T-helper 1 cell (primary cell): Measurements from ENCODE around the gene MAGEB3.
"Not testable (repeated sequence)": the region's sequence is repeated elsewhere in the genome, so short reads cannot be mapped to it uniquely, and the experiment has no call there.

Experiments
- DNase-seq, 5 donors: peaks; one replicate each; pipeline ENCODE4 v3.0.0-alpha.2; 2012 to 2020
- total RNA-seq, 4 donors: gene quantifications; one replicate each; lab custom pipeline; 2026; lab: John Stamatoyannopoulos, UW

The MAGEB3 gene, protein sequence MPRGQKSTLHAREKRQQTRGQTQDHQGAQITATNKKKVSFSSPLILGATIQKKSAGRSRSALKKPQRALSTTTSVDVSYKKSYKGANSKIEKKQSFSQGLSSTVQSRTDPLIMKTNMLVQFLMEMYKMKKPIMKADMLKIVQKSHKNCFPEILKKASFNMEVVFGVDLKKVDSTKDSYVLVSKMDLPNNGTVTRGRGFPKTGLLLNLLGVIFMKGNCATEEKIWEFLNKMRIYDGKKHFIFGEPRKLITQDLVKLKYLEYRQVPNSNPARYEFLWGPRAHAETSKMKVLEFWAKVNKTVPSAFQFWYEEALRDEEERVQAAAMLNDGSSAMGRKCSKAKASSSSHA
- 0 reads per million in 4 donors for total RNA-seq

GRCh38 chrX:30230395-30230794 is at the start of gene MAGEB3:
Gene MAGEB3, plus strand, starts transcription at chrX:30230657. Its CDS starts 5,268 bp downstream, at chrX:30235925.
- DNase-seq: no peak

DNA sequence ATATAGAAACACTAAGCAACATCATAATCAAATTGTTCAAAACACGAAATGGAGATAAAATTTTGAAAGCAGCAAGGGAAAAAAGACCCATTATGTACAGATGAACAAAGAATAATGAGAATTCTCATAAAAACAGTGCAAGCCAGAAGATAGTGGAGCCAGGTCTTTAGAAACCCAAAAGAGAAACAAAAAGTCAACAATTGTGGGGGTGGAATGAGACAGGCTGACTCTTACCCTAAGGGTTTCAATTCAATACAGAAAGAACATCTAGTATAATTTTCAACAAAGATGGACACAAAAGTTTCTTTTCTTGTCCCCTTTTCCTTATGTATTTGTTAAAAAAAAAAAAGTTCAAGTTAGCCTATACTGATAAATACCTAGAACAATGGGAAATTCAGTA is 49.1 kb upstream of the MAGEB3 start:
- DNase-seq: no peak

- no peak for DNase-seq
Observed at GRCh38 chrX:30183554-30183953, 46.9 kb upstream of the MAGEB3 start.

GRCh38 chrX:30190426-30190825 is 40.0 kb upstream of the MAGEB3 start:
- no peak for DNase-seq

- DNase-seq: not testable (repeated sequence)
Observed at GRCh38 chrX:30193910-30194309, 36.5 kb upstream of the MAGEB3 start.

GRCh38 chrX:30196322-30196721 is 34.1 kb upstream of the MAGEB3 start:
- DNase-seq: no peak

DNA sequence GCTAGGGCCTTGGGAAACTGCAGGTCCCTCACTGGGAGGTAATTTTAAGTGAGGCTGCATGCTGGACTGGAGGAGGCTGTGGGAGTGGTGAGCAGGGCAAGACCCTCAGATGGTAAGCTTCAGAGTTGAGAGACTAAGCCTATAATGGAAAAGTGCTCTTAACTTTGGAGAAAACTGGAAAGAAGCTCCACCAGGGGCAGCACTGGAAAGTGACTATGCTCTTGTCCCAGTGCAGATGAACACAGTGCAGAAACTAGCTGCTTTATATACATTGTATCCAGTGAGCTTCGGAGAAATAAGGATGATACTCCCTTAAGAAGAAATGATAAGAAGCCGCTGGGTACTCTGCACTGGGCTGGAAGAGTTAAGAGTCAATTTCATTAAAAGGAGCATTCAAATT is 18.3 kb upstream of the MAGEB3 start:
- DNase-seq: no peak

- DNase-seq: no peak
Observed at GRCh38 chrX:30215357-30215843, 15.1 kb upstream of the MAGEB3 start, which contains the start of gene MAGEB2. Gene MAGEB2, plus strand, starts transcription at chrX:30215563. Its CDS starts 3,018 bp downstream, at chrX:30218581.

DNA sequence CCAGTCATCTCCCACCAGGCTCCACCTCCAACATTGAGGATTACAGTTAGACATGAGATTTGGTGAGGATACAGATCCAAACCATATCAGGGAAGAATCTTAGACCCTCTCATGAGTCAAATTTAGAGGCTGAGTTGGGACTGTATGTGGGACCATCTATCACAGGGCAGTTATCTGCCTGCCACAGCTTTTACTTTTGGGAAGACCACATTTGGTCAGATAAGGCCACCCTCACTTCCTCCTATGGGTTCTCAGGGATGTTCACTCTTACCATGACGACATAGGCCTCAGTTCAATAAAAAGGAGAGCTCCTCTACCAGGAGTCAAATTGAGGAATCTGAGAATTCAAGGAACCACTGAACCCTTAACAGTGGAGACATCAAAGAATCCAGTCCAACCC is 13.0 kb upstream of the MAGEB3 start:
- DNase-seq: no peak

GRCh38 chrX:30219372-30219771 is 11.1 kb upstream of the MAGEB3 start:
- no peak for DNase-seq

GRCh38 chrX:30220661-30221060 is 9.8 kb upstream of the MAGEB3 start:
- no peak for DNase-seq

GRCh38 chrX:30224536-30224935 is 5.9 kb upstream of the MAGEB3 start:
- no peak for DNase-seq

DNA sequence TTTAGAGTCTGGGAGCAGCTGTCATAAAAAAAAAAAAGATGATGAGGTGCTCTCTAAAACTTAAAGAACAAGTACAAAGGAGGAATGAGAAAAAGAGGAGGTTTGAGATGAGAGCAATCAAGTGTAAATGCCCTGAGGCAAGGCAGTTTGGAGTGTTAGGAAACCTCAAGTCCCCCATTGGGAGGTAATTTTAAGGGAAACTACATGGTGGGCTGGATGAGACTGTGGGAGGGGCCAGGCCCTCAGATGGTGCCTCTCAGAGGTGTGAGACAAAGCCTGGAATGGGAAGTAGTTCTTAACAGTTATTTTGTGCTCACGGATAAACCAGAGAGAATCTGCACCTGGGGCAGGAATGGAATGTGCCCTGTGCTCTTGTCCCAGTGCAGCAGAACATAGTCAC is 1.9 kb upstream of the MAGEB3 start:
- DNase-seq: no peak

DNA sequence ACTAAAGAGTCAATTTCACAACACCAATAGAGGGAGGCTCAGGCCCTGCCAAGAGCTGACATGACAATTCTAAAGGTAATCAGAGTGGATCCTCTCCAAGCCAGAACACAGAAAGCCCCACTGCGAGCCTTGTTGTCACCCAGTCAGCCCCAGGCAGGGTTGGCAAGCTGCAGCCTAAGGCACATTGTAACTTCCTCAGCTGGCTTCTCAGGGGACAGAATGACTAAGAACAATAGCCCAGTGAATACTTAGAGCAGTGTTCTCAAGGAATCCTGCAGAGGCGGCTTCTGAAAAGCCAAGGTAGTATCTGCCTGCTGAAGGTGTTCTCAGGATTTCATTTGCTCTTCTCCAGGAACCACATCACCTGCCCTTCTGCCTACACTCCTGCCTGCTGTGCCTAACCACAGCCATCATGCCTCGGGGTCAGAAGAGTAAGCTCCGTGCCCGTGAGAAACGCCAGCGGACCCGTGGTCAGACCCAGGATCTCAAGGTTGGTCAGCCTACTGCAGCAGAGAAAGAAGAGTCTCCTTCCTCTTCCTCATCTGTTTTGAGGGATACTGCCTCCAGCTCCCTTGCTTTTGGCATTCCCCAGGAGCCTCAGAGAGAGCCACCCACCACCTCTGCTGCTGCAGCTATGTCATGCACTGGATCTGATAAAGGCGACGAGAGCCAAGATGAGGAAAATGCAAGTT is 11.4 kb downstream of the MAGEB3 start, which contains the start of gene MAGEB4:
TSS of gene MAGEB4 (plus strand) at position 277 of the 692 bp plus-strand sequence. CDS start at position 413, 136 bp downstream.
- DNase-seq: no peak

GRCh38 chrX:30246769-30247489 is 16.5 kb downstream of the MAGEB3 start, which contains the start of gene MAGEB1:
Gene MAGEB1, plus strand, starts transcription at chrX:30247146. Its CDS starts 3,348 bp downstream, at chrX:30250494.
- DNase-seq: no peak

DNA sequence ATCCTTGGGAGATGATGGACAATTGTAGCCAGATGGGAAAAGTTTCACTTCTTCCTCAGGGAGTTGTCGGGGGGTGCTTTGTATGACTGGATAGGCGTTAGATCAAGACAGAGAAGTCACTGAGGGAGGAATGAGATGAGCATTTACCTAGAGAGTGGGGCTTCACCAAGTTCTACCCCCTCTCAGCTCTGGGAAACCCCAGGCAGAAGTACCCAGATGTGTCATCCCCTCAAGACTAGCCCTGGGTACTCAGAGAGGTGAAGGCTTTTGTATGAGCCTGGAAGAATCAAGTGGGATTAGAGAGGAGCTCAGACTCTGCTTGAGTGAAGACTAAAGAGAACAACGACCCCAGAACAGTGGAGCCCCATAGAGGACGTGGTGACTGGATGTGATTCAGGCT is 18.4 kb downstream of the MAGEB3 start:
- no peak for DNase-seq

DNA sequence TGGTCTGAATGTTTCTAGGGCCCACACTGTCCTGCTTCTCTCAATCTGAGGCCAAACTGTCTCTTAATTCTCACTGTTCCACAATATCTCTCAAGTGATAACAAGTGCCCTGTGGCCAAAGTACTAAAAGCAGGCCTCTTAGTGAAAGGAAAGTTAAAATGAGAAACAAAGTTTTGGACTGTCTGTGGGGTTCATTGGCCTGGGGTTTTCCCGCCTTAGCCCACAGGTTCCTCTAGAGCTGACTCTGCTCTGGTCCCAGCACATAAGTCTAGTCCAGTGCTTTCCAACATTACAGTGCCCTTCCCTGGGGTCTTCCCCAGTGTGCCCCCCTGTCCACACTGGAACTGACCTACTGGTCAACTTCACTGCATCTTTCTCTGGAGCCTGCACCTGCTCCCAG is 22.8 kb downstream of the MAGEB3 start:
- DNase-seq: no peak

GRCh38 chrX:30259927-30260326 is 29.5 kb downstream of the MAGEB3 start:
- no peak for DNase-seq

DNA sequence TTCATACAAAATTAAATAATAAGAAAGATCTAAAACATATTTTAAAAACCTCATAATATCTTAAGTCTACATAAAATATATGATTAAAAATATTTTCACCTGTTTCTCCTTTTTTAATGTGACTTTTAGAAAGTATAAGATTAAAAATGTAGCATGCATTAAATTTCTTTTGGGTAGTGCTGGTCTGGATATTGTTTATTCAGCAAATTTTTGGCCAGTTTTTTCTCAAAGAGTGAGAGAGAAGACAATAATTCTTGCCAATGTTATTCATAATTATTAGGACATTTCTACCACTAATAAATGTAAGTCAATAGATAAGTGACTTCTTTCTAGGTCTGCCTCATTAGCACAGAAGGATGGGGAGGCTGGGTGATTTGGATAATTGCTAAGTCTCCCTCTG is 30.6 kb downstream of the MAGEB3 start:
- no peak for DNase-seq

GRCh38 chrX:30262763-30263162 is 32.3 kb downstream of the MAGEB3 start:
- DNase-seq: no peak

DNA sequence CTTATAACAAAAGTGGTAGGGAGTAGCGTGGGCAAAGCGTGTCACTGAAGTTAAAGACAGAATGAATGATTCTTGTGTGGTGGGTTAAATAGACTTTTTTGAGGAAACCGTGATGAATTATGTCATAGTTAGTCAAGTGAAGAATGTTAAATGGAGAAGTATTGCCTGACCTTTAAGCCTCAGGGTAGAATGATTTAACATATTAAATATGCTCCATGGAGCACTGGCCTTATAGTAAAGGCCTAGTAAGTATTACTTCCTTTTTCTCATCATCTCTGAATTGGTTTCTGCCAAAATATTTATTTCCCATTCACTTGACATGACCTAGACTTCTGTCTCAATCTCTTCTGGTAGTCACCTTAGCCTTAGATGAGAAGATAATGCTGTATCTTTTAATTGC is 40.2 kb downstream of the MAGEB3 start:
- no peak for DNase-seq

GRCh38 chrX:30275498-30275897 is 45.0 kb downstream of the MAGEB3 start:
- no peak for DNase-seq

GRCh38 chrX:30278365-30278764 is 47.9 kb downstream of the MAGEB3 start:
- no peak for DNase-seq
